AG08396 (cell line): ENCODE measurements around the gene ERCC6L.
"Not testable (repeated sequence)": the region's sequence is repeated elsewhere in the genome, so short reads cannot be mapped to it uniquely, and the experiment has no call there.

Source experiments
- DNase-seq: peaks from one replicate; pipeline ENCODE4 v3.0.0; 2012; ENCODE audit warnings: low spot score, mixed read lengths

ERCC6L gene

DNA sequence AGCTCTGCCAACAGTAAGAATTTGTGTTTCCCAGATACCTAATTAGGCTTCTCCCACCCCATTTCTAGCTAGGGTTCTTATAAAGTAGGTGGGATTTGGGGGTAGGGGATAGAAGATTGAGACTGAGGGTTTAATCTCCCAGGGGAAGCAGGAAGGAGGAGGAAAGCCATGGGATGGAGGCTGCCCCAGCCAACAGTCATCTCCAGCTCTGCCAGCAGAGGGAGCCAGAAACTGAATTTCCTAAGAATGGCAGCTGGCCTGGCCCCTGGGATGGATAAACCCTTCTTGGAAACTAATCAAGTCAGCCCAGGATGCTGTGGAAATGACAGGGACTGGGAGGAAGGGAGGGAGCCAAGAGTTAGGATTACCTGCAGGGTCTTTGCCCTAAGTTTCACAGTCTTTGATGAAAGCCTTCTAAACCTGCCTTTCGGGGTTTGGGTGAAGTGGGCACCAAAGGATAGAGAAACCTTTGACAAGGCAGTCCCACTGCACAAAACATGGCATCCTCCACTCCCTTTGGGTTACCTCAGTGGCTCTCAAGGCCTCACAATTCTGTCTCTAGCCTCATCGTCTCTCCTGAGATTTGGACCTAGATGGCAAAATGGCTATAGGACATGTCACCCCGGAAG is 6.7 kb upstream of the ERCC6L start:
- DNase-seq: peak; percentile 86

- no peak for DNase-seq
These were observed 4.6 kb upstream of the ERCC6L start for GRCh38 chrX:72243472-72243871.

GRCh38 chrX:72240976-72241375 is 2.1 kb upstream of the ERCC6L start:
- DNase-seq: no peak

GRCh38 chrX:72238183-72238582 is 644 bp downstream of the ERCC6L start:
- DNase-seq: no peak

GRCh38 chrX:72236841-72237240 is 2.0 kb downstream of the ERCC6L start:
- peak; percentile 39 for DNase-seq

- DNase-seq: no peak
These were observed 8.5 kb downstream of the ERCC6L start for GRCh38 chrX:72230290-72230689.

GRCh38 chrX:72220375-72220774 is 18.5 kb downstream of the ERCC6L start:
- not testable (repeated sequence) for DNase-seq

DNA sequence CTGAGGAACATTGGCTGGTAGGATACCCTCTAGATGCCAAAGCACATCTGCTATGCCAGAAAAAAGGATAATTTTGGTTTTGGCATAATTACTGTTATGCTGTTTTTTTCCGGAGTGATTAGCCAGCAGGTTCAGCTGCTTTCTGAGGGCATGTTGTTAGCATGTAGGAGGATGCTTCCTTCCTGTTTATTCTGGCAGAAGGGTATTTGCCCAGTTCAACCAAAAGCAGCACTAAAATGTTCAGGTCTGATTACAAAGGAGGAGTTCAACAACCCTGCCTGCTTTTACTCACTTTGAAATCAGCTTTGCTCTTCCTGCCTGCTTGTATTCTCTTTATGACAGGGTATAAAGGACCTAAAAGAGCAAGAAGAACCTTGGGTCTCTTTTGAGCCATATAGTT is 21.9 kb downstream of the ERCC6L start:
- no peak for DNase-seq

DNA sequence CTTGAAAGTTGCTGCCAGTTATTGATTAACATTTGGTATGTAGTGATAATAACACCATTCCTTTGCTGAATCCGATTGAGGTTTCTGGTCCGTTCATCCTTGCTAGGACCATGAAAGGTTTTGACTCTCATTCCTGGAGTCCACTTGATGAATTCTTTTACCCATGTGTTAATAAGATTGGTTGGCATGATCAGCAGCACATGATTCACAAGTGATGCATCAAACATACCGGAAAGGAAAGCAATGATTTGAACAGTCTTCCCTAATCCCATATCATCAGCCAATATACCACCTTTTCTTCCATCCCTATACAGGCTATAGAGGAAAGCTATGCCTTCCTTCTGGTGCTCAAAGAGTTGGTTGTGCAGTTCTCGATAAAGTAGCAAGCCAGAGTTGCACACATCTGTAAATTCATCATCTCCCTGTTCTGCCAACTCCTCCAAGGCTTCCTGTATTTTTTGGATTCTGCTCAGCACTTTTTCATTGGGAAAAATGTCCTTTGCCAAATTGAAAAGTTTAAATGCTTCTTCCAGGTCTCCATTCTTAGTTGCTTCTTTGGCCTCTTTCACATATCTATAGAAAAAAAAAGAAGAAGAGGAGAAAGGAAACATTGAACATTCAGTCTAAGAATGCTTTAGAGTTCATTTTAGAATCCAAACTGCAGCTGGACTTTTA is 30.6 kb downstream of the ERCC6L start:
- DNase-seq: no peak

DNA sequence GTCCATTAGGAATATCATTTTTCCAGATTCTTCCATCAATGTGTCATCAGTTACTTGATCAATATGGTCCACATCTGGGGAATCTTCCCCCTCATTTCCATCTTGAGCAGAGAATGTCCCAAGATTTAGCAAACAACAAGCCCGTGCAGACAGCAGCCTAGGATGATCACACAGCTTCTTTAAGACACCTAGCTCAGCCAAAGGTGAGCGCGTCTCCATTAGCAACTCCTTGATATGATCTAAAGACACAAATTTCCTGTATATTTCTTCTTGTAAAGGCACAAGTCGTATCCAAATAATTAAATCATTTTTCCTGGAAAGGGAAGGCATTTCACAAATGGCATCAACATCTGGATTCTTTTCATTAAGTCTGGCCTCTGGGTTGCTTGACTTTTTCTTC is 31.5 kb downstream of the ERCC6L start:
- no peak for DNase-seq

DNA sequence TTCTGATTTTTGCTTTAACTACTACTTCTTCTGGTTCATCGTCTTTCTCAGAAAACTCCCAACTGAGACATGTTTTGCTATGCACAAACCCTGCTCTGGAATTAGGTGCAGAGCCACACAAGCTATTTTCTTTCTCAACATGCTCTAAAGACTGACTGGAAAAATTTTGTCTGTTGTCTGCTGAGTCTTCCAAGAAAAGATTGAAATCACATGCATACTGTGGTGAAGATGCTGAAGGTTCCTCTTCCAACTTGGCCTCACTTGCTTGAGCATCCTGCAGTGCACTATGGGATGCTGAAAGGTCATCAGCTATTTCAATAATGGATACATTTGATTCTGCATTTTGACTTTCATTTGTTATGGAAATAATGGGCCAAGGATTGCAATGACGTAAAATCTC is 33.1 kb downstream of the ERCC6L start:
- DNase-seq: no peak

DNA sequence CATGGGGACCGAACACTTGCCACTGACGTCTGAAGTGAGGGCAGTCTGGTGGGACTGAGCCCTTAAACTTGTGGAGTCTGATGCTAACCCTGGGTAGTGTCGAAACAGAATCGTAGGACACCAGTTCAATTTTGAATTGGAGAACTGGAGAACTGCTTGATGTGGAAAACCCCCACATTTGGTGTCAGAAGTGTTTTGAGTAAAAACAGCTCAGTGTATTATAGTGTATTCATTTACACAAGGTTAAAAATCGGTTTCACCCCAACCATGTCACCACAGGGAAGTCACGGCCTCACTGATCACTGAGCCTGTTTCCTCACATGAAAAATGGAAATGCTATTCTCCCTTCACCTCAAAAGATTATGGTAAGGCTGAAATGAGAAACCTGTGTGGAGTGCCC is 35.4 kb downstream of the ERCC6L start:
- no peak for DNase-seq

- DNase-seq: no peak
These were observed 35.9 kb downstream of the ERCC6L start for GRCh38 chrX:72202792-72203401.

DNA sequence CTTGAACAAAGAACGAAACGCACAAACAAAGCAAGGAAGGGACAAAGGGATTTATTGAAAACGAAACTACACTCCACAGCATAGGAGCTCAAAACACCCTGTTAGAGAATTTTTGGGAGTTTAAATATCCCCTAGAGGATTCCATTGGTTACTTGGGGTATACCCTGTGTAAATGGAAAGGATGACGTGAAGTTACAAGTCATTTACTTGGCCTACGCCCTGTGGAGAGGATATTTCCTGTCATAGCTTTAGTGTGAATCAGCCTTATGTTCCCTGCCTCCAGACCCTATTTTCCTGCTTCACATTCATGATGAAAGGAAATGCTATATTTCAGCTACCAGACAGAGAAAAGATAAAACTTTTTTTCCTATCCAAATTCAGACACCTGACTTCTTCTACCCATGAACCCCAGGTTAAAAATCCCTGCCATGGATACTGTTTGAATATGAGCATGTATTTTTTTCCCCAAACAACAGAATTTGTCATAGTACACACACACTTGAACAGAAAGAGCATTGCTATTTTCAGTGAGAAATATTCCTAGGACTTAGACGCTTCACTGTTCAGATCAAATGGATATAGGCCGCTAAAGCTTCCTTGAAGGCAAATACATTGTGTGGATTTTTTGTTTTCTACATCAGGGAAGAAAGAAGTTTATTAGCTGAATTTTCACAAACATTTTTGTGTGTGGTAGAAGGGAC is 36.8 kb downstream of the ERCC6L start:
- DNase-seq: no peak

DNA sequence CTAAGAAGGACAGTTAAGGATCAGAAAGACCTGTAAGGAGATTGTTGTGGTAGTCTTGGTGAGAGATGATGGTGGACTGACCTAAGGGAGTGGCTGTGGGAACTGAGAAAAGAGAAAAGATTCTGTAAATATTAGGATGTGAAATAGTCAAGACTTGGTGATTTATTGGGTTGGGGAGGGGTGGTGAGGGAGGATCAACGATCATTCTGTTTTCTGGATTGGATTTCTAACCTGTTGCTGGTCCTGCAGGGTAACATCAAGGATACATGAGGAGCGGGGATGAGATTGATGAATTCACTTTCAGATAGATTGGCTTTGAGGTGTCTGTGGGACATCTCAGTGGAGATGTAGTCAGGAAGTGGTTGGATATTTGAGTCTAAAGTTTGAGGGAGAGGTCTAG is 55.9 kb downstream of the ERCC6L start:
- no peak for DNase-seq

DNA sequence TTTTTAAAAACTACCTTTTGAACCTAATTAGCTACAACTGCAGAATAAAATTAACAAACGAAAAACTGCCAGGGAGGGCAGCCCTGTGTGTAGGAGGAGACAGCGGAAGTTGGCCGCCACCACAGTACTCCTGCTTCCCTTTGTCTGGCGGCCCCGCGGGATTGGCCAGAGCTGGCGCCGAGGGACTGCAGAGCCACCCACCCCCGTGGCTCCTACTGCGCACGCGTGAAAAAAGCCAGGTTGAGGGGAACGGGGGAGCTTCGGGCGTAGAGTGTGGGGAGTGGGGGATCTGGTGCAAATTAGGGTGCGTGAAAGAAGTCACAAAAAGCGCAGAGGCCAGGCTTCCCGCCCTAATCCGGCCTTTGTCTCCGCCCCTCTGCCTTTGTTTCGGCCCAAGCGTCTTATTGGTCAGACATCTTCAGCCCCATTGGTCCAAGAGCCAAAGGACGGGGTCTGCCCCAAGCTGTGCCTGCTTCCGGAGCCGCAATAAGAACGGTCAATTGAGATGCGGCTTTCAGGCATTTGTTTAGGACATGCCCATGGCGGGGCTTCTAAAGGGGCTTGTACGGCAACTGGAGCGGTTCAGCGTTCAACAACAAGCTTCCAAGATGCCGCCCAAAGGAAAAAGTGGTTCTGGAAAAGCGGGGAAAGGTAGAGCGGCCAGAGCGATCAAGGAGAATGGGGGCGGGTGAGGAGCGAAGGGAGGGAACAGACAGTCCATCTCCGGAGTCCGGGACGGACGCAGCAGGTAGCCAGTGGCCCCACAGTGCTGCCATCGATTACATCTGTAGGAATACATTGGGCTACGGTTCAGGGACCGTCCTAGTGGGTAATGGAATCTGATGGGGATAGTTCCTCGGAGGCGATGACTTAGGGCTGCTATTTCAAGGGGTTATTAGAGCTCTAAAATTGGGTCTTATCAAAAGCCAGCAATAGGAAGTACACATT is 57.4 kb downstream of the ERCC6L start, which contains the start of gene PIN4:
Gene PIN4, plus strand, starts transcription at position 580 of the 948 bp plus-strand sequence. Its CDS starts 29 bp downstream, at position 609.
- peak; percentile 84 for DNase-seq

- no peak for DNase-seq
These were observed 58.3 kb downstream of the ERCC6L start for GRCh38 chrX:72180539-72180938.

GRCh38 chrX:72176981-72177380 is 61.8 kb downstream of the ERCC6L start:
- DNase-seq: no peak

DNA sequence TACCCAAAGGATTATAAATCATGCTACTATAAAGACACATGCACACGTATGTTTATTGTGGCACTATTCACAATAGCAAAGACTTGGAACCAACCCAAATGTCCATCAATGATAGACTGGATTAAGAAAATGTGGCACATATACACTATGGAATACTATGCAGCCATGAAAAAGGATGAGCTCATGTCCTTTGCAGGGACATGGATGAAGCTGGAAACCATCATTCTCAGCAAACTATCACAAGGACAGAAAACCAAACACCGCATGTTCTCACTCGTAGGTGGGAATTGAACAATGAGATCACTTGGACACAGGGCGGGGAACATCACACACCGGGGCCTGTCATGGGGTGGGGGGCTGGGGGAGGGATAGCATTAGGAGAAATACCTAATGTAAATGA is 62.5 kb downstream of the ERCC6L start:
- DNase-seq: not testable (repeated sequence)

DNA sequence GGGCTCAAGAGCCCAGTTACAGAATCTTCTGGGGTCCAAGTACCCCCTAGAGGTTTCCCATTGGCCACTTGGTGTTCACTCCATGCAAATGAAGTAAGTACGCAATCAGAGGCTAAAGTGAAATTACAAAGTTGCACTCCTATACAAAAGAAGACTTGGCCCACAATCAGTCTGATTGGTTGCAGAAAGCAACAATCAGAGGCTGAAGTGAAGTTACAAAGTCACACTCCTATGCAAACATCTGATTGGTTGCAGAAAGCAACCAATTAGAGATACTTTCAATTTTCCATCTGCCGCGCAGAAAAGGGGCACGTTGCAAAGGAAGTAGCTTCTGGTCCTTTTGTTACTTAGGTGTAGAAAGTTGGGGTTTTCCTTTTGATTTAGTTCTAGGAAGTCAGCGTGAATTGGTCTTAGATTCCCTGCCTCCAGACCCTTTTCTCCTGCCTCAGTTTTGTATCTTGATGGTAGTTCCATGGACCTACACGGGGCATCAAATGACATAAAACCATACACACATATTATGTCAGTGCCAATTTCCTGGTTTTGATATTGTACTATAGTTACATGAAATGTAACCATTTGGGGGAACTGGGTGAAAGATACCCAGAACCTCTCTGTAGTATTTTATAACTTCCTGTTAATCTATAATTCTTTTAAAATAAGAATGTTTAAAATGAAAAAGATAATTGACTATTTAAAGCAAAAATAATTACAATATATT is 69.7 kb downstream of the ERCC6L start:
- no peak for DNase-seq

DNA sequence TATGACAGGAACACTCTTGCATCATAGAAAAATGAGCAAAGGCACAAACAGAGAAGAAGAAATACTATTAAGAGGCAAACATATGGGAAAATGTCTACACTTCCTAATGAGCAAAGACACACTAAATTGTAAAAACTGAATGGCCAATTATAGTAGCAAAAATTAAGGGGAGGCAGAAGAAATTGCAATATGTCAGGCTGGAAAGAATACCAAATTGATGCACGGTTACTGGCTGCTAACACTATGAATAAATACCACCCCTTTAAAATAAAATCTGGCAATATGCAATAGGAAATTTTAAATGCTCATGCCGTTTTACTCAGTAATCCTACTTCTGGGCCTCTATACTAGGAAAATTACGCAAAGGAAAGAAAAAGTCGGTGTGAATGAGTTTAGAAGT is 73.3 kb downstream of the ERCC6L start:
- DNase-seq: no peak
